ENCODE results near the gene TOGARAM2.

The TOGARAM2 gene

GRCh38 chr2:29061176-29061575 lies 80.1 kb downstream of the TOGARAM2 start:
- TF ChIP-seq CTCF (IDR thresholded peaks at IDR 0.05; ENCODE audit: low read depth, low read length) = no peak
- no peak overlapping the region for H3K4me3 ChIP-seq (replicated peaks in 1 of 2; ENCODE audit: low read depth in 2 of 2, low read length in 2 of 2)
- no peak for DNase-seq (ENCODE audit: low read depth in 2 of 2)

GRCh38 chr2:29061616-29062015 lies 80.5 kb downstream of the TOGARAM2 start:
- no peak overlapping the region for H3K4me3 ChIP-seq (replicated peaks in 1 of 2; ENCODE audit: low read depth in 2 of 2, low read length in 2 of 2)
- no peak for TF ChIP-seq CTCF (IDR thresholded peaks at IDR 0.05; ENCODE audit: low read depth, low read length)
- DNase-seq (ENCODE audit: low read depth in 2 of 2) = no peak

- no peak for DNase-seq (ENCODE audit: low read depth in 2 of 2)
- no peak for TF ChIP-seq CTCF (IDR thresholded peaks at IDR 0.05; ENCODE audit: low read depth, low read length)
- H3K4me3 ChIP-seq (replicated peaks in 1 of 2; ENCODE audit: low read depth in 2 of 2, low read length in 2 of 2) = no peak overlapping the region
Observed at GRCh38 chr2:29062371-29062770, 81.3 kb downstream of the TOGARAM2 start.

- DNase-seq (ENCODE audit: low read depth in 2 of 2) = no peak
- no peak overlapping the region for H3K4me3 ChIP-seq (replicated peaks in 1 of 2; ENCODE audit: low read depth in 2 of 2, low read length in 2 of 2)
- TF ChIP-seq CTCF (IDR thresholded peaks at IDR 0.05; ENCODE audit: low read depth, low read length) = no peak
Observed at GRCh38 chr2:29063056-29063455, 82.0 kb downstream of the TOGARAM2 start.

- peak; percentile 39 to 83 for DNase-seq (ENCODE audit: low read depth in 2 of 2)
- H3K4me3 ChIP-seq (replicated peaks in 1 of 2; ENCODE audit: low read depth in 2 of 2, low read length in 2 of 2) = no peak overlapping the region
- TF ChIP-seq CTCF (IDR thresholded peaks at IDR 0.05; ENCODE audit: low read depth, low read length) = no peak
Observed at GRCh38 chr2:29063646-29064345, 82.7 kb downstream of the TOGARAM2 start.

GRCh38 chr2:29064346-29064715 lies 83.2 kb downstream of the TOGARAM2 start:
- H3K4me3 ChIP-seq (replicated peaks in 1 of 2; ENCODE audit: low read depth in 2 of 2, low read length in 2 of 2) = no peak overlapping the region
- TF ChIP-seq CTCF (IDR thresholded peaks at IDR 0.05; ENCODE audit: low read depth, low read length) = no peak
- DNase-seq (ENCODE audit: low read depth in 2 of 2) = no peak

GRCh38 chr2:29064746-29065067 lies 83.6 kb downstream of the TOGARAM2 start:
- no peak for TF ChIP-seq CTCF (IDR thresholded peaks at IDR 0.05; ENCODE audit: low read depth, low read length)
- no peak for DNase-seq (ENCODE audit: low read depth in 2 of 2)
- H3K4me3 ChIP-seq (replicated peaks in 1 of 2; ENCODE audit: low read depth in 2 of 2, low read length in 2 of 2) = no peak overlapping the region
